Activated T-cell treated with anti-CD3 and anti-CD28 coated beads for 4 hours (primary cell): Measurements from ENCODE around the gene USP47.

Experiments
- DNase-seq: peaks from one replicate; pipeline ENCODE4 v3.0.0-alpha.2; 2020

The USP47 gene

GRCh38 chr11:11982975-11983374 is 141.2 kb downstream of the USP47 start:
- no peak for DNase-seq

- no peak for DNase-seq
Measured at GRCh38 chr11:11983427-11983826, 141.7 kb downstream of the USP47 start.

- DNase-seq: no peak
Measured at GRCh38 chr11:11984563-11984962, 142.8 kb downstream of the USP47 start.

GRCh38 chr11:11985016-11985715 is 143.4 kb downstream of the USP47 start:
- no peak for DNase-seq

- DNase-seq: no peak
Measured at GRCh38 chr11:11985954-11986949, 144.5 kb downstream of the USP47 start.

GRCh38 chr11:11987503-11988022 is 145.8 kb downstream of the USP47 start:
- DNase-seq: no peak

- no peak for DNase-seq
Measured at GRCh38 chr11:11988099-11988651, 146.4 kb downstream of the USP47 start.

GRCh38 chr11:11988681-11989261 is 147.0 kb downstream of the USP47 start:
- DNase-seq: no peak

GRCh38 chr11:11989774-11990744 is 148.3 kb downstream of the USP47 start:
- DNase-seq: no peak

GRCh38 chr11:11992257-11993212 is 150.8 kb downstream of the USP47 start:
- DNase-seq: no peak

- no peak for DNase-seq
Measured at GRCh38 chr11:11993839-11994238, 152.1 kb downstream of the USP47 start.

GRCh38 chr11:11995601-11996000 is 153.8 kb downstream of the USP47 start:
- DNase-seq: no peak

GRCh38 chr11:11996321-11997048 is 154.7 kb downstream of the USP47 start:
- no peak for DNase-seq

- DNase-seq: no peak
Measured at GRCh38 chr11:11997049-11997322, 155.2 kb downstream of the USP47 start.

- DNase-seq: no peak
Measured at GRCh38 chr11:11998091-11998781, 156.5 kb downstream of the USP47 start.

- DNase-seq: no peak
Measured at GRCh38 chr11:12001186-12001585, 159.4 kb downstream of the USP47 start.

GRCh38 chr11:12003336-12003735 is 161.6 kb downstream of the USP47 start:
- DNase-seq: no peak

- DNase-seq: no peak
Measured at GRCh38 chr11:12003815-12004214, 162.0 kb downstream of the USP47 start.

GRCh38 chr11:12005061-12005460 is 163.3 kb downstream of the USP47 start:
- DNase-seq: no peak
